ENCODE results near the gene ZNRF1.

ZNRF1 gene

DNA sequence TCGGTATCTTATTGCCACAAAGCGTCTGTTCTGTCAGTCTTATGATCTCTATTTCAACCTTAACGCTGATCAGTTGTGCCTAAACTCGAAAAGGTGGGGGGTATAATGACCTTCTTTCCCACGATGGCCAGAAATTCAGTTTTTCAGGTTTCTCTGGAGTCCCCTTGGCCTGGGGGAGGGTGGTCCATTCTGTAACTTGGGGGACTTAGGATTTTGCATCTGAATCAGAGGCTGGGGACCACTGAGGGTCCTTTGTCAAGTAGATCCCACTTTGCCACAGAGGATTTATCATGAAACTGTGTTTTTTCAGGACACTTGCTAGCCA is 7.6 kb upstream of the ZNRF1 start:
- no peaks in the 10 kb centered on the region for H3K9me3 ChIP-seq
- H3K4me3 ChIP-seq: no peak overlapping the region
- H3K27me3 ChIP-seq (ENCODE audit: low read depth): no peaks in the 10 kb centered on the region
- H3K4me1 ChIP-seq: no peaks in the 10 kb centered on the region
- DNase-seq (ENCODE audit: low spot score in 2 of 2): no peak
- H3K36me3 ChIP-seq (replicated peaks): no peaks in the 10 kb centered on the region
- in situ Hi-C loops (cut with MboI; ENCODE audit: low sequenced_read_pairs): no loop called here

DNA sequence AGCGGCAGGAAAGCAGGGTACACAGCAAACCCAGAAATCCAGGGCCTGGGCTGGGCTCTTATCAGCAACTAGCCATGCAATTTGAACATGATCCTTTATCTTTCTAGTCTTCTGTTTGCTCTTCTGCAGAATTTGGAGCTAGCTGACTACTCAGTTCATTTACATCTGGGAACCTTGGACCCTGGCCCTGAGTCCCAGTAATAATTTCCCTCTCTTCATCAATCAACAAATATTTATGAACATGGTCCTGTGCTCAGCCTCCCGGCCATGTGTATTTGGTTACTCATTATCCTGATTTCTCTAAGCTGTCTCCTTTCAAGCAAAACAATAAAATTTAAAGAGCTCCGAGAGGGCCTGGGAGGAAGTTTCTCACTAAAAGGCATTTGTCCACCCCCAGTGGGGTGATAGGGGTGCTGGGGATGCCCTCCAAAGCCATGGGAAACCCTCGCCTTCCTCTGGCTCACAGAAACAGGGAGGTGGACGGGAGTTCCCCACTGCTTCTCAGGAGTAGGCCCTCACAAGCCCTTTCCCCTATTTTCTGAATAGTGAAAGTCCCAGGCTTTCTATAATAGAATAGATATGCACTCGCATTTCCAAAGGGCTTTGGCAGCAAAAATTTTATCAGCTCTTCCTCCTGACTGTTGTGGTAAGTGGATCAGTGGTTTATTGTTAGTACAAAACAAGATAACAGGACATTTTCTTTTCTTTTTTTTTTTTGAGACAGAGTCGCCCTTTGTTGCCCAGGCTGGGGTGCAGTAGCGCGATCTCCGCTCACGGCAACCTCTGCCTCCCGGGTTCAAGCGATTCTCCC is 7.0 kb upstream of the ZNRF1 start:
- in situ Hi-C loops (cut with MboI; ENCODE audit: low sequenced_read_pairs): no loop called here
- Histone ChIP-seq H3K4me1 (no peaks in the 10 kb centered on the region), H3K36me3 (replicated peaks) (no peaks in the 10 kb centered on the region), H3K4me3 (no peak overlapping the region), H3K9me3 (no peaks in the 10 kb centered on the region), H3K27me3 (ENCODE audit: low read depth) (no peaks in the 10 kb centered on the region)
- no peak for DNase-seq (ENCODE audit: low spot score in 2 of 2)

DNA sequence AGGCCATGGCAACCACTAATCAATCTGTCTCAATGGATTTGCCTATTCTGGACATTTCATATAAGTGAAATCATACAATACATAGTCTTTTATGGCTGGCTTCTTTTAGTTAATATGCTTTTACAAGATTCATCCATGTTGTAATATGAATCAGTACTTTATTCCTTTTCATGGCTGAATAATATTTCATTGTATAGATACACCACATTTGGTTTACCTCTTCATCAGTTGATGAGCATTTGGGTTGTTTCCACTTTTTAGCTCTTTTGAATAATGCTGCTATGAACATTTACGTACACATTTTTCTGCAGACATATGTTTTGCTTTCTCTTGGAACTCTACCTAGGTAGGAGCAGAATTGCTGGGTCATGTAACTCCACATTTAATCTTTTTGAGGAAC is 2.8 kb upstream of the ZNRF1 start:
- no peaks in the 10 kb centered on the region for H3K27me3 ChIP-seq (ENCODE audit: low read depth)
- in situ Hi-C loops (cut with MboI; ENCODE audit: low sequenced_read_pairs): no loop called here
- H3K36me3 ChIP-seq (replicated peaks): no peaks in the 10 kb centered on the region
- no peak overlapping the region for H3K4me3 ChIP-seq
- H3K9me3 ChIP-seq: no peaks in the 10 kb centered on the region
- peaks cover 5% of the 10 kb centered on the region for H3K4me1 ChIP-seq
- DNase-seq (ENCODE audit: low spot score in 2 of 2): no peak

DNA sequence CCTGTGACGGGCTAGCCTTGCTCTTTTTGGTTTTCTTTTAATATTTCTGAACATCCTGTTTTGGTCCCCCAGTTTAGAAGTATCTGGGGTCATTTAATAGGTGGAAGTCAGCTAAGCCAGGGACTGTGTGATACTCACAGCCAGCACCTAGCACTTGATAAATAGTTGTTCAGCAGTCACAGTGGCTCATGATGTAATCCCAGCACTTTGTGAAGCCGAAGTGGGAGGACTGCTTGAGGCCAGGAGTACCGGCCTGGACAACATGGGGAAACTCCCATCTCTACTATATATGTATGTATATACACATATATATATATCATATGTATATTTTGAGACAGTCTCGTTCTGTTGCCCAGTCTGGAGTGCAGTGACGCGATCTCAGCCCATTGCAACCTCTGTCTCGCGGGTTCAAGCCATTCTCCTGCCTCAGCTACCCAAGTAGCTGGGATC is 1.8 kb upstream of the ZNRF1 start:
- Histone ChIP-seq H3K4me3 (no peak overlapping the region), H3K36me3 (replicated peaks) (no peaks in the 10 kb centered on the region), H3K4me1 (peaks cover 11% of the 10 kb centered on the region), H3K9me3 (no peaks in the 10 kb centered on the region), H3K27me3 (ENCODE audit: low read depth) (no peaks in the 10 kb centered on the region)
- in situ Hi-C loops (cut with MboI; ENCODE audit: low sequenced_read_pairs): no loop called here
- no peak for DNase-seq (ENCODE audit: low spot score in 2 of 2)

DNA sequence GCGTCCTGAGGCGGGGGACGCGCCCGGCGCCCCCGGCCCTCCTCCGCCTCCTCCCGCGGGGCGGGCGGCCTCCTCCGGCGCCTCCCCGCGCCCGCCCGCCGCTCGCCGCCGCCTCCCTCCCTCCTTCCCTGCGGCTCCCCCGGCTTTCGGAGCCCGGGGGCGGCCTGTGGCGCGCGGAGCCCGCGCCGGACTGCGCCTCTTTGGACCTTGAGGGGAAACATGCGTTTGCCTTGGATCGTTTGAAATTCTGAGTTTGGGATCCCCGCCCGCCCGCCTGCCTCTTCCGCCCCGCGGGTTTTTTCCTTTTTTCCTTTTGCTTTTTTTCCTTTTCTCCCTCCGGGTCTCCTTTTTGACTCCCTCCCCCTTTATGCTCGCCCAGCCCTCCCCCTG is 390 bp downstream of the ZNRF1 start:
- no peaks in the 10 kb centered on the region for H3K9me3 ChIP-seq
- H3K4me1 ChIP-seq: peaks cover 11% of the 10 kb centered on the region
- no peaks in the 10 kb centered on the region for H3K36me3 ChIP-seq (replicated peaks)
- in situ Hi-C loops (cut with MboI; ENCODE audit: low sequenced_read_pairs): no loop called here
- peak overlapping the region; percentile 62 for H3K4me3 ChIP-seq
- peak in 1 of 2 experiments; percentile 36 for DNase-seq (ENCODE audit: low spot score in 2 of 2)
- H3K27me3 ChIP-seq (ENCODE audit: low read depth): no peaks in the 10 kb centered on the region

DNA sequence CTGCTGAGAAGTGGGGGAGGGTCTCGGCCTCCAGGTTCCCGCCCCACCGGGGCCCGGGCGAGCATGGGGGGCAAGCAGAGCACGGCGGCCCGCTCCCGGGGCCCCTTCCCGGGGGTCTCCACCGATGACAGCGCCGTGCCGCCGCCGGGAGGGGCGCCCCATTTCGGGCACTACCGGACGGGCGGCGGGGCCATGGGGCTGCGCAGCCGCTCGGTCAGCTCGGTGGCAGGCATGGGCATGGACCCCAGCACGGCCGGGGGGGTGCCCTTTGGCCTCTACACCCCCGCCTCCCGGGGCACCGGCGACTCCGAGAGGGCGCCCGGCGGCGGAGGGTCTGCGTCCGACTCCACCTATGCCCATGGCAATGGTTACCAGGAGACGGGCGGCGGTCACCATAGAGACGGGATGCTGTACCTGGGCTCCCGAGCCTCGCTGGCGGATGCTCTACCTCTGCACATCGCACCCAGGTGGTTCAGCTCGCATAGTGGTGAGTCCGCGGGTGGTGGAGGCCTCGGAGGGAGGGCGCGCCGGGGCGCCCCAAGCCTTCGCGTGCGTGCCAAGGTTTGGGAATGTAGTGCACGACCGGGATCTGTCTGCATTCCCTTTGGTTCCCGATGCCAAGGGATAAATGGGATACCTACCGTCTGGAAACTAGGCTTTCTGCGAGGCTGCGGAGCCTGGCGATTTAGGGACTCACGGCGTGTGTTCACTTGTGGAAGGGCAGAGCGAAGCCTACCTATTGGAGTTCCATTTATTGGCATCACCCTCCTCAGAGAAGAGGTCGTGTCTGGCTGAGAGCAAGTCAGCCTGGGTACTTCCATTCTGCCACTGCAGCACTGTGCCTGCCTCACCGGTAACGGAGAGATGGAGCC is 1.0 kb downstream of the ZNRF1 start:
- Histone ChIP-seq H3K4me1 (peaks cover 11% of the 10 kb centered on the region), H3K4me3 (peak overlapping the region; percentile 62), H3K36me3 (replicated peaks) (no peaks in the 10 kb centered on the region), H3K27me3 (ENCODE audit: low read depth) (no peaks in the 10 kb centered on the region), H3K9me3 (no peaks in the 10 kb centered on the region)
- in situ Hi-C loops (cut with MboI; ENCODE audit: low sequenced_read_pairs): loop anchor here (5.0 kb wide), 1 partner anchor 102 kb away; no protein-coding TSS in a partner anchor
- DNase-seq (ENCODE audit: low spot score in 2 of 2): peak in 1 of 2 experiments; percentile 54

DNA sequence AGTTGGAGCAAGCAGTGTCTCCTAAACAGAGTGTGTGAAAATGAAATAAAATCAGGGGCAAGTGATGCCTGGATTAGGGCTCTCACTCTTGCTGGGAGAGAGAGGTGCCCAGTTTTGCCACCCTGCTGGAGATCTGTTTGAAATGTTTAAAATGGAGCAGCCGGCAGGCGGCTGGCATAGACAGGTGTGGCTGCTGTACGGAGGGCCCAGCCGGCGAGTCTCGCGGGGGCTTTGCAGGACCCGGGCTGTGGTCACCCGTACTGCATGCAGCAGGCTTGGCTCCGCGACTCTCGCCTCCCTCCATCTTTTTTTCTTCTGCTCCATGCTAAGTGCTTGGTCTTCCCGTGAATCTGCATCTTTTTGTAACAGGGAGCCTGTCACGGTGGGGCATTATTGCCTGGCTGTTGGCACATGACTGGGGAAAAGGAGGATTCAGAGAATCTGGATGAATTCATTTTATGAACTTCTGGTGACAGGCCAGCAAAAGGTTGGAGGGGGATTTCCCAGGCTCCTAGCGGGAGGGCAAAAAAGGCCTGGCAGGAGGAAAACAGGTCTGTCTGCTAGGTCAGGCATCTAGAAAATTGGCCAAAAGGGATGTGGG is 1.8 kb downstream of the ZNRF1 start:
- DNase-seq (ENCODE audit: low spot score in 2 of 2): peak in 1 of 2 experiments; percentile 51
- no peaks in the 10 kb centered on the region for H3K9me3 ChIP-seq
- in situ Hi-C loops (cut with MboI; ENCODE audit: low sequenced_read_pairs): loop anchor here (5.0 kb wide), 1 partner anchor 102 kb away; no protein-coding TSS in a partner anchor
- no peaks in the 10 kb centered on the region for H3K36me3 ChIP-seq (replicated peaks)
- H3K4me1 ChIP-seq: peaks cover 17% of the 10 kb centered on the region
- H3K4me3 ChIP-seq: peak overlapping the region; percentile 62
- H3K27me3 ChIP-seq (ENCODE audit: low read depth): no peaks in the 10 kb centered on the region

DNA sequence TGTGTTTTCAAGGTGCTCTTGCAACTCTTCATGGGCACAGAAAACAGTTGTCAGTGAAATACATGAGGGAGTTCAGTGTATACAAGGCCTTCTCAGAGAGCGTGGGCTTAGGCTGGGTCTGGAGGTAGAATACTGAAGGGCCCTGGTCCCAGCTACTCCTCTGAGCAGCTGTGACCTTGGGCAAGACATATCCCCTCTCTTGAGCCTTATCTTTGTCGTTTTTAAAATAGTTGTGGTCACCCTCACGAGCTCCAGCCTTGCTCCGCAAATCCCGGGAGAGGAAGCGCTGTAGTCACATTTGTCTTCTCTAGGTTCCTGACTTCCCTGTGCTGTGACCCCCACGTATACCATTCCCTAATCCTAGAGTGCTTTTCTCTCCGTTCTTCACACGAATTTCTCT is 3.6 kb downstream of the ZNRF1 start:
- H3K4me3 ChIP-seq: no peak overlapping the region
- in situ Hi-C loops (cut with MboI; ENCODE audit: low sequenced_read_pairs): loop anchor here (5.0 kb wide), 1 partner anchor 100 kb away; no protein-coding TSS in a partner anchor
- no peaks in the 10 kb centered on the region for H3K9me3 ChIP-seq
- H3K36me3 ChIP-seq (replicated peaks): no peaks in the 10 kb centered on the region
- H3K27me3 ChIP-seq (ENCODE audit: low read depth): no peaks in the 10 kb centered on the region
- no peak for DNase-seq (ENCODE audit: low spot score in 2 of 2)
- peaks cover 18% of the 10 kb centered on the region for H3K4me1 ChIP-seq

DNA sequence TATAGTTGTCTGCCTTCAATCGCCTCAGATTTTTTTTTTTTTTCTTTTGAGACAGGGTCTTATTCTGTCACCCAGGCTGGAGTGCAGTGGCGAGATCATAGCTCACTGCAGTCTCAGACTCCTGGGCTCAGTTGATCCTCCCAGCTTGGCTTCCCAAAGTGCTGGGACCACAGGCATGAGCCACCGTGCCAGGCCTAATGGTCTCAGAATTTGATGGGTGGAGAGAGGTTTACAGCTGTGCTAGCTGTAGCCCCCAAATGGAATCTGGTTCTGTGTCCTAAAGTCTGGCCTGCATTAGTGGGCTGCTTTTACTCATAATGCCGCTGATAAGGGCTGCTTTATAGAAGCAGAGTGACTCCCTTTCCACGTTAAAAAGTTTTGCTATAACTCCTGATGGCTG is 5.1 kb downstream of the ZNRF1 start:
- in situ Hi-C loops (cut with MboI; ENCODE audit: low sequenced_read_pairs): loop anchor here (5.0 kb wide), 1 partner anchor 98 kb away; no protein-coding TSS in a partner anchor
- no peak for DNase-seq (ENCODE audit: low spot score in 2 of 2)
- Histone ChIP-seq H3K4me1 (peaks cover 13% of the 10 kb centered on the region), H3K9me3 (no peaks in the 10 kb centered on the region), H3K36me3 (replicated peaks) (no peaks in the 10 kb centered on the region), H3K27me3 (ENCODE audit: low read depth) (no peaks in the 10 kb centered on the region), H3K4me3 (no peak overlapping the region)

DNA sequence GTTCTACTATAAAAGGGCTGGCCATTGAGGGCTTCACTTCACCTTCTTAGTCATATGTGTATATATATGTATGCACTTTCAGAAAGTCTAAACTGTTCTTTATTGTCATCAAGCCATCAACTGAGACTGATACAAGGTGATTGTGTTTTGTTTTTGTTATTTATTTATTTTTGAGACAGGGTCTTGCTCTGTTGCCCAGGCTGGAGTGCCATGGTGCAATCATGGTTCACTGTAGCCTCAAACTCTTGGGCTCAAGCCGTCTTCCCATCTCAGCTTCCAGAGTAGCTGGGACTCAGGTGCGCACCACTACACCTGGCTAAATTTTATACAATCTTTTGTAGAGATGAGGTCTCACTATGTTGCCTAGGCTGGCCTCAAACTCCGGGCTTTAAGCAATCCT is 5.6 kb downstream of the ZNRF1 start:
- in situ Hi-C loops (cut with MboI; ENCODE audit: low sequenced_read_pairs): loop anchor here (5.0 kb wide), 1 partner anchor 98 kb away; no protein-coding TSS in a partner anchor
- H3K9me3 ChIP-seq: no peaks in the 10 kb centered on the region
- H3K4me3 ChIP-seq: no peak overlapping the region
- H3K27me3 ChIP-seq (ENCODE audit: low read depth): no peaks in the 10 kb centered on the region
- no peak for DNase-seq (ENCODE audit: low spot score in 2 of 2)
- no peaks in the 10 kb centered on the region for H3K36me3 ChIP-seq (replicated peaks)
- peaks cover 13% of the 10 kb centered on the region for H3K4me1 ChIP-seq

DNA sequence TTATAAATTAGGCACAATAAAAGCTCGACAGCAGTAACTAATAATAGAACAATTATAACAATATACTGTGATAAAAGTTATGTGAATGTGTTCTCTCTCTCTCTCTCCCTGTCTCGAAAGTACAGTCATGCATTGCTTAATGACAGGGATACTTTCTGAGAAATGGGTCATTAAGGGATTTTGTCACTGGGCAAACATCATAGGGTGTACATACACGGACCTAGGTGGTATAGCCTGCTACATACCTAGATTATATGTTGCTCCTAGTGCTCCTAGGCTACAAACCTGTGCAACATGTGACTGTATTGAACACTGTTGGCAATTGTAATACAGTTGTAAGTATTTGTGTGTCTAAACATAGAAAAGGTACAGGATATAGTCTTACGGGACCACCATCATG is 6.9 kb downstream of the ZNRF1 start:
- Histone ChIP-seq H3K9me3 (no peaks in the 10 kb centered on the region), H3K27me3 (ENCODE audit: low read depth) (no peaks in the 10 kb centered on the region), H3K36me3 (replicated peaks) (no peaks in the 10 kb centered on the region), H3K4me1 (peaks cover 13% of the 10 kb centered on the region), H3K4me3 (no peak overlapping the region)
- no peak for DNase-seq (ENCODE audit: low spot score in 2 of 2)
- in situ Hi-C loops (cut with MboI; ENCODE audit: low sequenced_read_pairs): no loop called here

DNA sequence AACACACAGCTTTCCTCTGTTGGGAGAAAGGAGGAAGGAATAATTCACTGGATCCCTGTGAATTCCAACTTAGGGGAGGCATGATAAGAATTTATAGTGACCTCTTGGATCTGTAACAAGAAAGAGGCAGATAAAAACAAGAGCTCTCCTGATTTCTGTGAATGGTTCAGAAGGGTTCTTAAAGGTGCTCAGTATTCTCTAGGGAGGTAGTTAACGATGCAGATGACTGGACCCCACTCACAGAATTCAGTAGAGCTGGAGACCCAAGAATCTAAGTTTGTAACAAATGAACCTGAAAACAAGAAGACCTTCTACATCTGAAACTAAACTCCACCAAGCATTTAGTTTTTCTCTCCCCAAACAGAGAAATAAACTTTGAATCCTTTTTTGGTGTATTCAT is 8.6 kb downstream of the ZNRF1 start:
- Histone ChIP-seq H3K27me3 (ENCODE audit: low read depth) (no peaks in the 10 kb centered on the region), H3K4me3 (no peak overlapping the region), H3K9me3 (no peaks in the 10 kb centered on the region), H3K4me1 (peaks cover 18% of the 10 kb centered on the region), H3K36me3 (replicated peaks) (no peaks in the 10 kb centered on the region)
- in situ Hi-C loops (cut with MboI; ENCODE audit: low sequenced_read_pairs): no loop called here
- DNase-seq (ENCODE audit: low spot score in 2 of 2): no peak

DNA sequence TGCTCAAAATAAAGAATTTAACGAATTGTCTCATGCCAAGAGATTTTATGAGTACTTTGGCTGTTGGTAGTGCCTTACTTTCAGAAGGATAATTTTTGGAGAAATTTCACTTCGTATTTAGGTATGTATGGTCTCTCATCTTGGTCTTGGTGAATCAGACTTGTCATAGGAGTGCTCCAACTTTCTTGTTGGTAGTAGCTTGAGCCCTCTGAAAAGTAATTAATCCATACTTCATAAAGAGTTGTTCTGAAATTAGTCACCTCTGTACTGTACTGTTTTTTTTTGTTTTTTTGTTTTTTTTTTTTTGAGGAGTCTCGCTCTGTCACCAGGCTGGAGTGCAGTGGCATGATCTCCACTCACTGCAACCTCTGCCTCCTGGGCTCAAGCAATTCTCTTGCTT is 11.6 kb downstream of the ZNRF1 start:
- DNase-seq (ENCODE audit: low spot score in 2 of 2): no peak
- in situ Hi-C loops (cut with MboI; ENCODE audit: low sequenced_read_pairs): no loop called here
- no peak overlapping the region for H3K4me3 ChIP-seq
- H3K4me1 ChIP-seq: peaks cover 20% of the 10 kb centered on the region
- H3K9me3 ChIP-seq: no peaks in the 10 kb centered on the region
- no peaks in the 10 kb centered on the region for H3K27me3 ChIP-seq (ENCODE audit: low read depth)
- H3K36me3 ChIP-seq (replicated peaks): no peaks in the 10 kb centered on the region
